K562 (cell line): Measurements from ENCODE around the gene TSTD1. TPM values are rescaled to one million over a fixed set of nuclear protein-coding genes. Genes with fewer than 3 reads are reported as not detected.
A peak's percentile ranks its signal among the peaks of the same experiment; 100 is the strongest.

Experiments
- ARID3A ChIP-seq: IDR thresholded peaks from 2 replicates; pipeline ENCODE4 v1.6.1; 2012; ENCODE audit warnings: low read depth, low read length, improper control_type of control experiment, borderline replicate concordance
- GTF2E2 ChIP-seq: fragments of 200-800 bp; sonication (Bioruptor generic); IDR thresholded peaks from 2 replicates; pipeline ENCODE4 v1.6.1; 2016; ENCODE audit warnings: missing genetic modification characterization, missing compliant biosample characterization
- RAD21 ChIP-seq, 2 experiments: fragments of 250-450 bp in 1 of 2; fragments of 450-650 bp in 1 of 2; sonication (Bioruptor Pico) in 1 of 2; formaldehyde crosslinking in 1 of 2; IDR thresholded peaks in 1 of 2; conservative IDR thresholded peaks in 1 of 2; 2 replicates each; pipeline versions ENCODE4 v1.4.0 to v1.8.0; 2020 to 2022; ENCODE audit warnings: mild to moderate bottlenecking in 2 of 2, moderate library complexity in 1 of 2
- REST ChIP-seq, 2 experiments: fragments of 450-650 bp; formaldehyde crosslinking in 1 of 2; IDR thresholded peaks; 2 replicates each; pipeline versions ENCODE4 v1.4.0 to v1.6.1; 2014 to 2020; ENCODE audit warnings: mild to moderate bottlenecking in 2 of 2, borderline replicate concordance in 1 of 2, low read depth in 1 of 2
- SIN3B ChIP-seq: fragments of 450-650 bp; IDR thresholded peaks from 2 replicates; pipeline ENCODE4 v1.6.1; 2017; ENCODE audit warnings: low read depth, mild to moderate bottlenecking, moderate library complexity
- SMARCA4 ChIP-seq: fragments of 450-650 bp; IDR thresholded peaks from 2 replicates; pipeline ENCODE4 v1.6.1; 2016
- ZNF280B ChIP-seq: fragments of 250-450 bp; sonication (Bioruptor Pico); IDR thresholded peaks from 2 replicates; pipeline ENCODE4 v1.5.1; 2021; ENCODE audit warnings: mild to moderate bottlenecking
- polyA plus RNA-seq, 8 experiments: library from polyadenylated mRNA; depleted of rRNA in 4 of 8; stranded (reverse) in 5 of 8; unstranded in 3 of 8; fragments of >200 nt; fragmentation: Nextera tagmentation in 2 of 8; fragmentation: Illumina TruSeq in 1 of 8; extraction: Ambion mirVana in 2 of 8; extraction: Trizol in 1 of 8; gene quantifications; 2 replicates each; pipeline versions ENCODE4 v1.2.1 to v1.2.3, GENCODE V29; 2011 to 2014; ENCODE audit warnings: inconsistent platforms in 1 of 8, missing spikeins in 1 of 8
- total RNA-seq, 7 experiments: library from RNA; depleted of rRNA in 6 of 7; stranded (reverse); fragments of >200 nt in 6 of 7; fragmentation: Illumina TruSeq in 2 of 7; extraction: Trizol in 2 of 7; gene quantifications; 2 replicates each; pipeline versions ENCODE4 v1.2.1 to v1.2.3, GENCODE V29; 2011 to 2021; ENCODE audit warnings: low replicate concordance in 1 of 7
- TF ChIP-seq, protein P1 (sequence below): fragments of 250-450 bp; sonication (Bioruptor Pico); IDR thresholded peaks from 2 replicates; pipeline ENCODE4 v1.8.0; 2021; ENCODE audit warnings: moderate library complexity, mild to moderate bottlenecking, inconsistent platforms
- TF ChIP-seq, protein P2 (sequence below): sonication (generic); formaldehyde crosslinking; IDR thresholded peaks from 2 replicates; pipeline ENCODE4 v1.8.0; 2022; ENCODE audit warnings: missing genetic modification reagents, mild to moderate bottlenecking, moderate library complexity, borderline replicate concordance

The TSTD1 gene
- total and polyA plus RNA-seq, 9 of the 15 experiments (the other 6 are each of a cell fraction or from before 2014, with no cell fraction given), result 0.23 to 0.53 TPM; not detected in 7

DNA sequence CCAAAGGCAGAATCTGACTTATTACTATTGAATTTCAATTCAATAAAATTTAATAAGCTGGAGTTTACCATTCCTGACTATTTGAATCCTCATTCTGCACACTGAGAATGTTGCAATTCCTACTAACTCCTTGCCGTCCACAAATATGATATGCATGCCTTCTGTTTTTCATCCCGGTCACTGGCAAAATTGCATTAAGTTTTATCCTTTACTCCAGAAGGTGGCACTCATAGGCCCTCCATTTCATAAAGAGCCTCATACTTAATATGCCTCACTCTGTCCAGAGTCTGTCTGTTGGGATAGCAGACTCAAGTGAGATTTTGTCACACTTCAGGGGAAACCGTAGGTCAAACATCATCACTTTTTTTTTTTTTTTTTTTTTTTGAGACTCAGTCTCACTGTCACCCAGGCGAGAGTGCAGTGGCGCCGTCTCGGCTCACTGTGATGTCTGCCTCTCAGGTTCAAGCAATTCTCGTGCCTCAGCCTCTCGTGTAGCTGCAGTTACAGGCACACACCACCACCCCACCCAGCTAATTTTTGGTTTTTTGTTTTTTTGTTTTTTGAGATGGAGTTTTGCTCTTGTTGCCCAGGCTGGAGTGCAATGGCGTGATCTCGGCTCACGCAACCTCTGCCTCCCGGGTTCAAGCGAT, 45.1 kb downstream of the TSTD1 start (continued):
- TF ChIP-seq REST (IDR thresholded peaks at IDR 0.05; ENCODE audit: borderline replicate concordance), result peak; percentile 36; the same call in 1 of the 2 replicates
- TF ChIP-seq REST (CRISPR knock-in tag; IDR thresholded peaks at IDR 0.05; ENCODE audit: low read depth), result no peak
- TF ChIP-seq ARID3A, result 0 out of 2 replicates have a peak, but pooled peaks have one; percentile 26
- peak in 1 of 2 experiments; percentile 60; a peak in 2 of 4 replicates for TF ChIP-seq RAD21 (CRISPR knock-in tag; conservative IDR thresholded peaks at IDR 0.05 in 1 of 2, IDR thresholded peaks at IDR 0.05 in 1 of 2)
- TF ChIP-seq ZNF280B (CRISPR knock-in tag), result no peak
- TF ChIP-seq, protein P1, sequence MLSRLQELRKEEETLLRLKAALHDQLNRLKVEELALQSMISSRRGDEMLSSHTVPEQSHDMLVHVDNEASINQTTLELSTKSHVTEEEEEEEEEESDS (CRISPR knock-in tag), result no peak
- TF ChIP-seq, protein P2, sequence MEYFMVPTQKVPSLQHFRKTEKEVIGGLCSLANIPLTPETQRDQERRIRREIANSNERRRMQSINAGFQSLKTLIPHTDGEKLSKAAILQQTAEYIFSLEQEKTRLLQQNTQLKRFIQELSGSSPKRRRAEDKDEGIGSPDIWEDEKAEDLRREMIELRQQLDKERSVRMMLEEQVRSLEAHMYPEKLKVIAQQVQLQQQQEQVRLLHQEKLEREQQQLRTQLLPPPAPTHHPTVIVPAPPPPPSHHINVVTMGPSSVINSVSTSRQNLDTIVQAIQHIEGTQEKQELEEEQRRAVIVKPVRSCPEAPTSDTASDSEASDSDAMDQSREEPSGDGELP, result no peak
- TF ChIP-seq SMARCA4, result no peak
- TF ChIP-seq GTF2E2 (tag), result no peak
- TF ChIP-seq SIN3B, result no peak
- TF ChIP-seq, all 486 proteins: peak for 7
